GM18520 (cell line): Measurements from ENCODE around the gene EEF1G.
"Not testable (repeated sequence)": the region's sequence is repeated elsewhere in the genome, so short reads cannot be mapped to it uniquely, and the experiment has no call there.

Experiments used
- ATAC-seq: cut with Tn5 transposase; IDR thresholded peaks from one replicate; pipeline ENCODE4 v1.9.1; 2021; ENCODE audit not compliant: unreplicated experiment

Gene EEF1G

DNA sequence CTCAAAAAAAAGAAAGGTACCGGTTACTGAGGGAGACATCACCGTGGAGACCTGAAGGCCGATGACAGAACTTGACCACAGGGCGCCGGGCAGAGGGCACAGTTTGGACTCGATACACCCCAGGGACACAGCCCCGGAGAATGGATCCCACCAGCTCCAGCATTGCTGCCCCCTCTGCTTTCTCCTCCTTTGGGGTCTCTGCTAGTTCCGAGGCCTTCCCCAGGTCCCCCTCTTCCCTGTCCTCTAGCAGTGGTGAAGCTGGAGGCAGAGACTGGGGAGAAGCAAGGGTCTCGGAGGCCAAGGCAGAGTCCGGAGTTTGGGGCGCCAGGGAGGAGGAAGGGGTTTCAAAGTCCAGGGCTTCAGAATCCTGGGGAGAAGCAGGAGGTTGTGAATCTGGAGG lies 4.8 kb upstream of the EEF1G start:
- ATAC-seq, result no peak

DNA sequence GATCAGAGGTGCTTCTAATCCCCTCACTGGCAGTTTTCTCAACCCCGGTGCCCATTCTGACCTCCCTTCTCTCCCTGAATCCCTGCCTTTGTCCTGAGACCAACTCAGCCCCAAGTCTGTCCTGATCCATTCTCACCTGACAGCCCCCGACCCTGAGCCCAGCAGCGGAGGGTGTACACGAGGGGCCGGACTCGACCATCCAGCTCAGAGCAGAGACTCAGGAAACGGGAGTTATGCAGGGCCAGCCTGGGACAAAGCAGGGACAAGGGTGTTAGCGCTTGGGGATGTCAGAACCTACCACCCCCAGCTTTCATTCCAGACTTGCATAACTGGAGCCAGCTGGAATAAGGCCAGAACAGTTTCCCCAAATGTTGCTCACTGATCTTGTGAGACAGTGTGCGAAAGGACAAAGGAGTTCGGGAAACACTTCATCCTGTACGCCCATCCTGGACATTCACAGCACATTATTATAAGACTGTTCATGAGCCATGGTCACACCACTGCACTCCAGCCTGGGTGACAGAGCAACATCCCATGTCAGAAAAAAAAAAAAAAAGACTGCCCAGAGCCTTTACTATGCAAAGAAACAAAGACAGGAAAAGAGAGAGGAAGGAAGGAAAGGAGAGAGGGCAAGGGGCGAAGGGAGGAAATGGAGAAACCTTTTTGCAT lies 3.5 kb upstream of the EEF1G start:
- ATAC-seq, result no peak

- no peak for ATAC-seq
These were observed 2.1 kb upstream of the EEF1G start for GRCh38 chr11:62575837-62576236.

- no peak for ATAC-seq
These were observed 1.5 kb upstream of the EEF1G start for GRCh38 chr11:62575156-62575555.

DNA sequence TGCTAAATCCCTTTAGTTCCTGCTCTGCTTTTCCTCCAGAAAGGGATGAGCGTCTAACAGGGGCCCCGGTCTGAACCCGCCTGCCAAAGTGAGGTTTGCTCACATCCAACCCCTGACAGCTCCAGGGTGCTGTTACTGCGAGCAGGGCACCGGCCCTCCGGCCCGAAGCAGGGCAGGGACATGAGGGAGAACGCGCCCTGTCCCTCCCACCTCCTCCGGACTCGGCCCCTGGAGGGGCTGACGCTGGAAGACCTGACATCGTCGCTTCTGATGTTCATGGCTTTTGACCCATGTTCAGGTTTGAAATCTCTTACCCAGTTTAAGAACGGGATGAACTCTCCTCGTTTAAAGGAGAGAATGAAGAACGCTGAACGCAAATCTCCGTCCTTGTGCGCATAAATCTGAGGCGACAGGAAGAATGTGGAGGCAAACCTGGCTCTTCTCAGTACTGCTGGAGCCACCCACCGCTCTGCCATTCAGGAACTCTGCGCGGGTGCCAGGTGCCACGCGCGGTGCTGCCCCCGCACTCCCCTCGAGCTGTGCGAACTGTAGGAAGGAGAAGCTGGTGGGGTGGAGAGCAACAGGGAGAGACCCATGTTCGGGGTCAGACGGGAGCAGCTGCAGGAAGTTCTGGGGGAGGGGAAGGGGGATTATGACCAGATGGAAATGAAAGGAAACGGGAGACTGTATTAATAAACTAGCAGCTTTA lies 826 bp upstream of the EEF1G start:
- ATAC-seq, result no peak

DNA sequence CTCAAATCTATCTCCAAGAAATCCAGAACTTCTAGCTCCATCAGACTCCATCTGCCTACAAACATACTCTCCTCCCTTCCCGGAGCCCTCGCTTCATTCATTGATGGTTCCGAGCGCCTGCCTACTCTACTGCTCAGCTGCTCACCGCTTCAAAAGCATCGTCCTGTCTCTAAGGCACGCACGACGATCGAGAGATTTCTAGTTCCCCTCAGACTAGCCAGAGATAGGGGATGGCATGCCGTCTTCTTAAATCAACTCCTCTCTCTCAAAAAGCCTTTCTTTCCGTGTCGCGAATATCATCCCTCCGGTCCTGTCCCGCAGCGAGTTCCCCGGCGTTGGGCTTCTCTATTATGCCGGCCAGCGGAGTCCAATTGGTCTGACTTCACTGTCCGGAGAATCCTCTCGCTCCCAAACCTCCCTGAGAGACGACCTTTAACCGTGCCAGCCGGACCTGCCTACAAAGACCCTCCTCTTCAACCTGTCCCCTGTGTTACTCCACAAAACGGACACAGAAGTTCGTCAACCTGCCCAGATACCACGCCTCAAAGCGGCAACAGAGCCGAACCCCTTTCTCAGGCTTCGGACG lies 592 bp downstream of the EEF1G start:
- ATAC-seq, result no peak

DNA sequence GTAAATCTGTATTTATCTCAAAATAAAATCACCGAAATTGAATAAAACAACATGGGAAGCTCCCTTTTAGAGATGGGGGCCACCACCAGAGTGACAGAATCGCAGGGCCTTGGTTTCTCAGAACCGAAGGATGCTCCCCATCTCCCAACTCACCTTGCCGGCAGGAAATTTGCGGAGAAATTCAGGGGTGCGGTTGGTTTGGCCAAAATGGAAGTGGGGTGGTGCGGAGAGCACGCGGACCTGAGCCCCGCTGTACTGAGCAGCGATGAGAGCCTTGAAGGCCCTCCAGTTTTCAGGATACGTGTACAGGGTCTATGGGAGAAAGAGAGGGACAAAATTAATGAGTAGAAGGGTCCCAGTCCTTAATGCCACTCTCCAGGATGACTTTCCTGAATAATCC lies 1.3 kb downstream of the EEF1G start:
- no peak for ATAC-seq

DNA sequence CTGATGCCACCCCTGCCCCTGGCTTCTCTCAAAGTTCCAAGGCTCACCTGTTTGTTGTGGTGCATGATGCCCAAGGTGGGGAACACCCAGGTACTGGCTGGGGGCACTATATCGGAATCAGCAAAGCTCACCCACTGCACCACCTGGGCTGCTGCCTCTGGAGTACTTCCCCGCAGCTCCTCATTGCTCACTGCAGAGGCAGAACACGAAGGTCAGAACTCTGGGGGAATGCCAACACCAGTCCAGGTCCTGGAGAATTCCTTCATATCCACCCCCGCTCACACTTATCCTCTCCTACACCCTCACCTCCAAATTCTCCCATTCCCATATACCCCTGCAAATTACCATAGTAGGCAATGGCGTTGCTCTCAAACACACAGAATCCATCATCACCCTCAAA lies 2.2 kb downstream of the EEF1G start:
- not testable (repeated sequence) for ATAC-seq

- not testable (repeated sequence) for ATAC-seq
These were observed 2.8 kb downstream of the EEF1G start for GRCh38 chr11:62570903-62571302.

- no peak for ATAC-seq
These were observed 4.1 kb downstream of the EEF1G start for GRCh38 chr11:62569611-62570010.

GRCh38 chr11:62567018-62567633 lies 6.6 kb downstream of the EEF1G start:
- no peak for ATAC-seq

- ATAC-seq, result no peak
These were observed 7.4 kb downstream of the EEF1G start for GRCh38 chr11:62566247-62566646.

DNA sequence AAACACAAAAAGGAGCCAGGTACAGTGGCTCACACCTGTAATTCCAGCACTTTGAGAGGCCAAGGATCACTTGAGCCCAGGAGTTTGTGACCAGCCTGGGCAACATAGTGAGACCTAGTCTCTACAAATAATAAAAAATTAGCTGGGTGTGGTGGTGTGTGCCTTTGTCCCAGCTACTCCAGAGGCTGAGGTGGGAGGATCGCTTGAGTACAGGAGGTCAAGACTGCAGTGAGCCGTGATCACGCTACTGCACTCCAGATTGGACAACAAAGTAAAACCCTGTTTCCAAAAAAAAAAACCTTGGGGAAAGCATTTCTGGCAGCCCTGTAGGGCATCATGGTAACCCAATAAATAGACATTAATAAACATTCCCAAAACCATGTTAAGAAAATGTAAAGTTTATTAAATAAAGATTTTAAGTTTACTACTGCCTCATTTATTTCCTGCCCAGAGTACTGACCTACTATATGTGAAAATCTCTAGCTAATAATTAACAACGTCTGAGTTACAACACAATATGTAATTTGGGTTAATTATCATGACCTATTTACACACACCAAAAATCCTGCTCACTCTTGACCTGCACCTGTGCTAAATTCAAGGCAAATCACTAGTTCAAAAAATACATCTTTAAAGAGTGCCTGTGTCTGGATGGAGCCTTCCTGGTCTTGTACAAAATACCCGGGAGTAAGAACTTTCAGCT lies 8.4 kb downstream of the EEF1G start:
- ATAC-seq, result no peak

- not testable (repeated sequence) for ATAC-seq
These were observed 11.9 kb downstream of the EEF1G start for GRCh38 chr11:62561677-62562230.

DNA sequence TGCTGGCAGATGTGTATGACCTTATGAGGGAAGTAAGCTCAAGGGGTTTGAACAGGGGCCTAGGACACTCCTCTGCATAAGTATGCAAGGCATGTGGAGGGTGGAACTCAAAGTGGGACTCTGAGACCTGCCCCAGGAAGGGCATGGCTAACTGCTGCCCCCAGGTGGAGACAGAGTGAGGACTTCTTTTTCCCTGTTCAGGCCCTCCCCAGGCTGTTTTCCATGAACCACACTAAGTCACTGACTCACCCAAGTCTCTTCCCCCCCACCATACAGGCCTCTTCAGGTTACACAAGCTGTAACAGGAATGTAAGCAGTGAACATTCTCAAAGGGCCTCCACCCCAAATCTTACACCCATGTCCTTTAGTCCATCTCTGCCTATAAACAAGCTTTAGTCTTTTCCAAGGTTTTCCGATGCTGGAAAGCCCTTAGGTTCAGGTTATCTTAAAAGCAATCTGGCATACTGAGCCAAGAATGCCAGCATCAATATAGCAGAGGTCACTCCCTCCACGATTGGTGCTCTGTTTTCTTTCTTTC lies 13.1 kb downstream of the EEF1G start:
- no peak for ATAC-seq

DNA sequence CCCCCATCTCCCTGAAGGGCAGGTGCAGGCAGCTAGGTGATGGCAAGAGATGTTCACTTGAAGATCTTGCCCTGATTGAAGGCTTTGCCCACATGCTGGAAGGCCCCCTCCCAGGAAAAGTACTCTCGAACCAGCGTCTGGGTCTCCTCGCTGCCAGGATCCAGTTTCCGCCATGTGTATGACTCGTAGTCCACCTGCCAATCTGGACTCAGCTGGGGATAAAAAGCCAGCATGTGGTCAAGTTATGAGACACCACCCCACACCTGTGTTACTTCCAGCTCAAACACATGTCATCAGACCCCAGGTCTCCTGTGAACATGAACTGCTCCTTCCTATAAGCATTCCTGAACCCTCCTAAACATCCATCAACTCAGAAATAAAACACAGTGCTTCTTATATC lies 14.1 kb downstream of the EEF1G start:
- not testable (repeated sequence) for ATAC-seq

DNA sequence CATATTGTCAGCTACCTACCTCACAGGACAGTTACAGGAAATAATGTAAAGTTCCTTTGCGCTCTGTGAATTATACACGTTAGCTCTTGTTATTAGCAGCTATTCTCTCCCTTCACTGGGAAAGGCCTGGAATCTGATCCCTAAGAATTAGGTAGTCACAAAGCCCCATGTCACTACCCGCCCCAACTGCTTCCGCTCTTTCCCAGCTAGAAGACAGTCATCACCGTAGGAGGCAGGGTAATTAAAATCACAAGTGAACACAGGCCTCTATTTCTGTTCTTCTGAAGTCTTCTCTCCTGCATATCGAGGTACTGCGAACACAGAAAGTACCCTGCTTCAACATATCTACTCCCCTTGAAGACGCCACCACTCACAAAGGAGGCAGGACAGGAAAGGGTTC lies 14.5 kb downstream of the EEF1G start:
- no peak for ATAC-seq

DNA sequence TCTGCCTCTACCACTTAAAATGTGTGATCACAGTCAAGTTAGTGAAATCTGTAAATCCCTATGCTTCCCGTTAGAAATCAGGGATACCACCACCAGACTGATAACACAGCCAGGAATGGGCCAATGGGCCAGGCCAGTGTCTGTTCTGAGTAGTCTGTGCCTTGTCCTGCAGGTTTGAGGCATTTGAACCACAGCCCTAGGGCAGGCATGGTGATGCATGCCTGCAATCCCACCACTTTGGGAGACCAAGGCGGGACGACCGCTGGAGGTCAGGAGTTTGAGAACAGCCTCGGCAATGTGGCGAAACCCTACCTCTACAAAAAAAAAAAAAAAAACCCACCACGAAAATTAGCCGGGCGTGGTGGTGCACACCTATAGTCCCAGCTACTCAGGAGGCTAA lies 15.0 kb downstream of the EEF1G start:
- ATAC-seq, result no peak

DNA sequence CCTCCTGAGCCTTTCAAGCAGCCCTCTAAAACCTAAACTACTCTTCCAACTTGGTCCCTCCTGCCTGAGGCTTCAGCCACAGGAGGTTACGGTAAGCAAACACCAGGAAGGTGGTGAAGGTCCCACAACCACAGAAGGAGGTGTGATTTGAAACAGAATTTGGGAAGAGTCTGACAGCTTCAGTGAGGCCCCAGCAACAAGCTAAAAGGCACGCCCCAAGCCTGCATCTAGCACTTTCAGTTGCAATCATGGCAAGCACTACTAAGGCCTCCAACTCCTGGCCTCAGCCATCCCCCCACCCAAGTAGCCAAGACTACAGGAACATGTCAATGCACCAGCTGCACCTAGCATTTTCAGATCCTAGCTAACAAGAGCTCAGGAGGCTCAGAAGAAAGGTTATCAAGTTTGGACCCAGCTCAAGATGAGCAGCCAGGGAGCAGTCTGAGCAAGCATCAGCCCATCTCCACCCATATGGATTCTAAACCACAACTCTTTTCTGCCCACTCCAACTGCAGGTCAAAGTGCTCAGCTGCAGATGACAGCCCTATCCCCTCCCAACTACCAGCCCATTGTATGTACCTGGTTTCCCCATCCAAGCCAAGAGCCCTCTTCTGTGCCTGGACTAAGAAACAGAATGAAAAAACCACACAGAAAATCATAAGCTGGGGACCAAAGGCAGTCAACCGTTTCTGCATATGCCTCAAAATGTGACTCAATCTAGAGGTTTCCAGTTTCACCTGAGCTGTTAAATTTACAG lies 16.6 kb downstream of the EEF1G start:
- ATAC-seq, result peak; percentile 6
